Measurements from ENCODE around the gene TFPI.

DNA sequence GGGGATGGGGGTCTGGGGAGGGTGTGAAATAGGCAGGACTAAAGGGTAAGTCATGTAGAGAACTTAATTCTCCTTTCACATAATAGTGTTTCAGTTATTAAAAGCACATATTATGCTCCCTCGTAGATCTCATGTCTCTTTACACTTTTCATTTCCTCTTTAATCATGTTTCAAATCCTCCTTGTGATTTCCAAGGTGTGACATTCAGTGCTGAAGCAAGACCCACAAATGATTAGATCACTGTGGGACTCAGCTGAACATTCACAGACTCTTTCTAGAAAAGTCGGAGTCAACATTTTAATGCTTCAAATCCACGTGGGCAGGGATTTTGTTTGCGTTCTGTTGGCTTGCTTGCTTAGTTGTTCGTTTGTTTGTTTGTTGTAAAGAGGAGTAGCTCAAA lies 71.4 kb downstream of the TFPI start:
- TF ChIP-seq, protein P1, sequence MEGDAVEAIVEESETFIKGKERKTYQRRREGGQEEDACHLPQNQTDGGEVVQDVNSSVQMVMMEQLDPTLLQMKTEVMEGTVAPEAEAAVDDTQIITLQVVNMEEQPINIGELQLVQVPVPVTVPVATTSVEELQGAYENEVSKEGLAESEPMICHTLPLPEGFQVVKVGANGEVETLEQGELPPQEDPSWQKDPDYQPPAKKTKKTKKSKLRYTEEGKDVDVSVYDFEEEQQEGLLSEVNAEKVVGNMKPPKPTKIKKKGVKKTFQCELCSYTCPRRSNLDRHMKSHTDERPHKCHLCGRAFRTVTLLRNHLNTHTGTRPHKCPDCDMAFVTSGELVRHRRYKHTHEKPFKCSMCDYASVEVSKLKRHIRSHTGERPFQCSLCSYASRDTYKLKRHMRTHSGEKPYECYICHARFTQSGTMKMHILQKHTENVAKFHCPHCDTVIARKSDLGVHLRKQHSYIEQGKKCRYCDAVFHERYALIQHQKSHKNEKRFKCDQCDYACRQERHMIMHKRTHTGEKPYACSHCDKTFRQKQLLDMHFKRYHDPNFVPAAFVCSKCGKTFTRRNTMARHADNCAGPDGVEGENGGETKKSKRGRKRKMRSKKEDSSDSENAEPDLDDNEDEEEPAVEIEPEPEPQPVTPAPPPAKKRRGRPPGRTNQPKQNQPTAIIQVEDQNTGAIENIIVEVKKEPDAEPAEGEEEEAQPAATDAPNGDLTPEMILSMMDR (conservative IDR thresholded peaks at IDR 0.05), result no peak
- no peak for TF ChIP-seq EZH2 (IDR thresholded peaks at IDR 0.05; ENCODE audit: low read depth)

Data from PC-9 (cell line).